Sigmoid colon (tissue), 4 donors: Measurements from ENCODE around the gene PTX4.

Source experiments
- EP300 ChIP-seq, 4 donors: sonication (generic); formaldehyde crosslinking; IDR thresholded peaks; one replicate each; pipeline ENCODE4 v1.6.1; 2017; ENCODE audit warnings: antibody characterized with exemption in 4 of 4
- POLR2A ChIP-seq, 2 donors: fragments of 450-650 bp; IDR thresholded peaks; one replicate each; pipeline ENCODE4 v1.6.1; 2016; ENCODE audit warnings: antibody characterized with exemption in 2 of 2, mild to moderate bottlenecking in 2 of 2, moderate library complexity in 2 of 2
- POLR2AphosphoS5 ChIP-seq, 4 donors: sonication (generic); formaldehyde crosslinking; IDR thresholded peaks; one replicate each; pipeline ENCODE4 v1.6.1; 2017; ENCODE audit warnings: antibody characterized with exemption in 4 of 4
- TF ChIP-seq, protein P1 (sequence below), 4 experiments: fragments of 450-650 bp in 3 of 4; fragments of 200-600 bp in 1 of 4; IDR thresholded peaks; one replicate each; pipeline ENCODE4 v1.5.1; 2016 to 2019; ENCODE audit warnings: antibody characterized with exemption in 4 of 4, mild to moderate bottlenecking in 3 of 4, moderate library complexity in 2 of 4

GRCh38 chr16:1453316-1453715 lies 35.4 kb downstream of the PTX4 start:
- TF ChIP-seq, protein P1, sequence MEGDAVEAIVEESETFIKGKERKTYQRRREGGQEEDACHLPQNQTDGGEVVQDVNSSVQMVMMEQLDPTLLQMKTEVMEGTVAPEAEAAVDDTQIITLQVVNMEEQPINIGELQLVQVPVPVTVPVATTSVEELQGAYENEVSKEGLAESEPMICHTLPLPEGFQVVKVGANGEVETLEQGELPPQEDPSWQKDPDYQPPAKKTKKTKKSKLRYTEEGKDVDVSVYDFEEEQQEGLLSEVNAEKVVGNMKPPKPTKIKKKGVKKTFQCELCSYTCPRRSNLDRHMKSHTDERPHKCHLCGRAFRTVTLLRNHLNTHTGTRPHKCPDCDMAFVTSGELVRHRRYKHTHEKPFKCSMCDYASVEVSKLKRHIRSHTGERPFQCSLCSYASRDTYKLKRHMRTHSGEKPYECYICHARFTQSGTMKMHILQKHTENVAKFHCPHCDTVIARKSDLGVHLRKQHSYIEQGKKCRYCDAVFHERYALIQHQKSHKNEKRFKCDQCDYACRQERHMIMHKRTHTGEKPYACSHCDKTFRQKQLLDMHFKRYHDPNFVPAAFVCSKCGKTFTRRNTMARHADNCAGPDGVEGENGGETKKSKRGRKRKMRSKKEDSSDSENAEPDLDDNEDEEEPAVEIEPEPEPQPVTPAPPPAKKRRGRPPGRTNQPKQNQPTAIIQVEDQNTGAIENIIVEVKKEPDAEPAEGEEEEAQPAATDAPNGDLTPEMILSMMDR (IDR thresholded peaks at IDR 0.05), result no peak
- TF ChIP-seq POLR2A (IDR thresholded peaks at IDR 0.05) (no peak), EP300 (IDR thresholded peaks at IDR 0.05) (no peak), POLR2AphosphoS5 (IDR thresholded peaks at IDR 0.05) (no peak)
